ENCODE measurements around the gene A2ML1.

The A2ML1 gene

GRCh38 chr12:8905546-8905945 lies 83.1 kb downstream of the A2ML1 start:
- no peak for TF ChIP-seq PATZ1 (CRISPR knock-in tag; IDR thresholded peaks at IDR 0.05; ENCODE audit: borderline replicate concordance)
- no peak for TF ChIP-seq ZNF70 (CRISPR knock-in tag; IDR thresholded peaks at IDR 0.05)
- TF ChIP-seq CSDC2 (CRISPR knock-in tag; IDR thresholded peaks at IDR 0.05) = no peak
- TF ChIP-seq RARB (CRISPR knock-in tag; IDR thresholded peaks at IDR 0.05) = no peak
- no peak for TF ChIP-seq TOX (CRISPR knock-in tag; IDR thresholded peaks at IDR 0.05; ENCODE audit: borderline replicate concordance)
- no peak for TF ChIP-seq GLIS3 (CRISPR knock-in tag; IDR thresholded peaks at IDR 0.05)
- TF ChIP-seq POU6F1 (CRISPR knock-in tag; IDR thresholded peaks at IDR 0.05; ENCODE audit: borderline replicate concordance, low read depth) = no peak
- no peak for TF ChIP-seq ZFP30 (CRISPR knock-in tag; IDR thresholded peaks at IDR 0.05)
- no peak for TF ChIP-seq BACH2 (CRISPR knock-in tag; IDR thresholded peaks at IDR 0.05; ENCODE audit: borderline replicate concordance)
- no peak for TF ChIP-seq ARNTL (CRISPR knock-in tag; IDR thresholded peaks at IDR 0.05; ENCODE audit: borderline replicate concordance, low read depth)
- no peak for TF ChIP-seq ZFP3 (CRISPR knock-in tag; IDR thresholded peaks at IDR 0.05)
- no peak for TF ChIP-seq TSHZ2 (CRISPR knock-in tag; IDR thresholded peaks at IDR 0.05)
- TF ChIP-seq SNAI2 (CRISPR knock-in tag; IDR thresholded peaks at IDR 0.05) = no peak
- TF ChIP-seq ZNF8 (CRISPR knock-in tag; IDR thresholded peaks at IDR 0.05) = no peak
- no peak for ATAC-seq

DNA sequence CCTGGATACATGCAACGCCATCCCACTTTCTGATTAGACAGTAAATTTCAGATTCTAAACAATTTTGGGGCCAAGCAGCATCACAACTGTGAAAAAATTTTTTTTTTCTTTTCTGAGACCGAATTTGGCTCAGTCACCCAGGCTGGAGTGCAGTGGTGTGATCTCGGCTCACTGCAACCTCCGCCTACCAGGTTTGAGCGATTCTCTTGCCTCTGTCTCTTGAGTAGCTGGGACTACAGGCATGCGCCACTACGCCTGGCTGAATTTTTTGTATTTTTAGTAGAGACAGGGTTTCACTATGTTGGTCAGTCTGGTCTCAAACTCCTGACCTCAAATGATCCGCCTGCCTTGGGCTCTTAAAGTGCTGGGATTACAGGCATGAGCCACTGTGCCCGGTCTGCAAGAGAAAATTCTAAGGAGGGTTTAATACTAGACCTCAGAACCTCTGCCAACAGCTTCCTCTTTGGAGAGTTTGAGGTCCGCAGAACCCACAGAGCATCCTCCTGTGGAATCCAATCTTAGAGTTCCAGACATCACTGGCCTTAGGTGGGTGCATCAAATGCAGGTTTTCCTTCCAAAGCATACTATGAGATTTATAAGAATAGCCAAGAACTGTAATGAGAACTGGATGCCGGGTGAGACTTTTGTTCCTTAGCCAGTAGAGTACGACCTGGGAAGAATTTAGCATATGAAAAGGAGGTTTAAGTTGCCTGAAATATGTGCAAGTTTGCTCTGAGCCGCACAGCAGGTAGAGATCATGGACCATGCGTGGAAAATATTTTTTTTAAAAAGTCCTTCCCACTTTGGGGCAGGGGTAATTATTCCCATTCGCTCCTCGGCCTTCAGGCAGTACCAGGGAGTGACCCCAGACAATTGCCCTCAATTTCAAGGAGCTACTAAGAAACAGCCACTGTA lies 84.1 kb downstream of the A2ML1 start:
- no peak for TF ChIP-seq ZC3H10 (CRISPR knock-in tag; IDR thresholded peaks at IDR 0.05)
- no peak for ATAC-seq

GRCh38 chr12:8907513-8907912 lies 85.1 kb downstream of the A2ML1 start:
- ATAC-seq = no peak
- TF ChIP-seq ZC3H10 (CRISPR knock-in tag; IDR thresholded peaks at IDR 0.05) (no peak), TSHZ2 (CRISPR knock-in tag; IDR thresholded peaks at IDR 0.05) (no peak), GLIS3 (CRISPR knock-in tag; IDR thresholded peaks at IDR 0.05) (no peak), OSR1 (CRISPR knock-in tag; IDR thresholded peaks at IDR 0.05) (no peak), SNAI2 (CRISPR knock-in tag; IDR thresholded peaks at IDR 0.05) (no peak), TCF4 (CRISPR knock-in tag; IDR thresholded peaks at IDR 0.05; ENCODE audit: borderline replicate concordance) (no peak), ZNF565 (CRISPR knock-in tag; conservative IDR thresholded peaks at IDR 0.05; ENCODE audit: low read depth) (no peak), BACH2 (CRISPR knock-in tag; IDR thresholded peaks at IDR 0.05; ENCODE audit: borderline replicate concordance) (no peak), CSDC2 (CRISPR knock-in tag; IDR thresholded peaks at IDR 0.05) (no peak), POU6F1 (CRISPR knock-in tag; IDR thresholded peaks at IDR 0.05; ENCODE audit: borderline replicate concordance, low read depth) (no peak), PATZ1 (CRISPR knock-in tag; IDR thresholded peaks at IDR 0.05; ENCODE audit: borderline replicate concordance) (no peak), ZFP3 (CRISPR knock-in tag; IDR thresholded peaks at IDR 0.05) (no peak), ISL1 (CRISPR knock-in tag; IDR thresholded peaks at IDR 0.05) (no peak), ZFP30 (CRISPR knock-in tag; IDR thresholded peaks at IDR 0.05) (no peak), ARNTL (CRISPR knock-in tag; IDR thresholded peaks at IDR 0.05; ENCODE audit: borderline replicate concordance, low read depth) (no peak), RARB (CRISPR knock-in tag; IDR thresholded peaks at IDR 0.05) (no peak), TOX (CRISPR knock-in tag; IDR thresholded peaks at IDR 0.05; ENCODE audit: borderline replicate concordance) (no peak), ZNF70 (CRISPR knock-in tag; IDR thresholded peaks at IDR 0.05) (no peak)
- TF ChIP-seq, protein P1, sequence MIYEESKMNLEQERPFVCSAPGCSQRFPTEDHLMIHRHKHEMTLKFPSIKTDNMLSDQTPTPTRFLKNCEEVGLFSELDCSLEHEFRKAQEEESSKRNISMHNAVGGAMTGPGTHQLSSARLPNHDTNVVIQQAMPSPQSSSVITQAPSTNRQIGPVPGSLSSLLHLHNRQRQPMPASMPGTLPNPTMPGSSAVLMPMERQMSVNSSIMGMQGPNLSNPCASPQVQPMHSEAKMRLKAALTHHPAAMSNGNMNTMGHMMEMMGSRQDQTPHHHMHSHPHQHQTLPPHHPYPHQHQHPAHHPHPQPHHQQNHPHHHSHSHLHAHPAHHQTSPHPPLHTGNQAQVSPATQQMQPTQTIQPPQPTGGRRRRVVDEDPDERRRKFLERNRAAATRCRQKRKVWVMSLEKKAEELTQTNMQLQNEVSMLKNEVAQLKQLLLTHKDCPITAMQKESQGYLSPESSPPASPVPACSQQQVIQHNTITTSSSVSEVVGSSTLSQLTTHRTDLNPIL (CRISPR knock-in tag; IDR thresholded peaks at IDR 0.05; ENCODE audit: low read depth) = no peak

Measured in SK-N-SH treated with all-trans-retinoic acid at 6 μM for 48 hours (cell line).